Stimulated activated CD4-positive, alpha-beta T cell treated with anti-CD3 and anti-CD28 coated beads, TNF-alpha, amount 100 ng/mL, for 1 hour (primary cell): ENCODE data around the gene TM9SF3.

ENCODE experiments used
- DNase-seq, 3 donors: peaks; one replicate each; pipeline ENCODE4 v3.0.0-alpha.2; 2020; ENCODE audit warnings: low read depth in 3 of 3, low spot score in 1 of 3

Gene TM9SF3

DNA sequence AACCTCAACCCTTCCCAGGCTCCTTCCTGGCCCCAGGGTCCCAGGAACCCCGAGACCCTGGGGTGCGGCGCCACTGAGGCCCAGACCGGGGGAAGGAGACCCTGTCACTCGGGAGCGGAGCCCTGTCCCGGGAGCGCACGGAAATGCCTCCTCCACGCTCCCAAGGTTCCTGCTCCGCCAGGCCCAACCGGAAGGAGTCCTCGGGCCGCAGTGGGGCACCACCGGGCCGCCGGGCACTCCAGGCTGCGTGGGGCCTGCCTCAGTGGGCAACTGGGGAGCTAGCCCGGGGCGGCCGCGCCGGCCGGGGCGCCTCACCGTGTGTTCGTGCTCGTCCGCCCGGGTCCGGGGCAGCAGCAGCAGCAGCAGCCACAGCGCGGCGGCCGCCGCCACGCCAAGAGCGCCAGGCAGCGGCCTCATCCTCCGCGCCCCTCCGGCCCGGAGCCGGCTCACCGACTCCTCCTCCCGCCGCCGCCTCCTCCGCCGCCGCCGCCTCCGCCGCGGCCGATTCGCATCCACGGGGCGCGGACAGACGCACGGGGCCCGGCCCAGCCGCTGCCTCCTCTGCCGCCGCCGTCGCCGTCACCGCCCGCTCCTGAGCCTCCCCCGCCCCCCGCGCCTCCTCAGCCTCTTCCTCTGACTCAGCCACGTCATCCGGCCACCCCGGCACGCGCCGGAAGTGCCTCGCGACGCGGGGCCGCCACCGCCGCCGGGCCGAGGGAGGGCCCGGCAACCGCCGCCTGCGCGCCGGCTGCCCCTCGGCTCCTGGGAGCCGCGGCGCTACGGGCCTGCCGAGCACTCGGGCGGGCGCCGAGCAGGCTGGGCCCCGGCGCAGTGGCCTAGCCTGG is at the start of gene TM9SF3:
TM9SF3 (minus strand) TSS at position 594 of the 845 bp plus-strand sequence; CDS start at position 417, 177 bp downstream.
- peak; percentile 80 to 85 (median 80) for DNase-seq

DNA sequence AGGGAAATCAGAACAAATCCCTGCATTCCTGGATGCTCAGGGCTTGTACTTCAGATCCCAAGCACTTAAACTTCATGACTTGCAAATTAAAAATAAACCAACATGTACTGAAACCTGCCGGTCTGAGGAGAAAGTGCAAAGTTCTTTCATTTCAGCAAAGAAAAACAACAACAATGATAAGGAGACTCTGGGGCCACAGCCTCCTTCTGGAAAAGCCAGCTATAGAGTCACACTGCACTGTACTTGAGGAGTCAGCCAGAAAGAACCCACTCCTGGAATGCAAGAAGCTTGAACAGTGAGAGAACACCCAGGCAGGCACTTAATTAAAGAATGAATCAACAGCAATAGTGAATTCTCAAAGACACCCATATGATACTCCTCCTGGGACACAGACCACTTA is 49.7 kb upstream of the TM9SF3 start:
- no peak for DNase-seq

DNA sequence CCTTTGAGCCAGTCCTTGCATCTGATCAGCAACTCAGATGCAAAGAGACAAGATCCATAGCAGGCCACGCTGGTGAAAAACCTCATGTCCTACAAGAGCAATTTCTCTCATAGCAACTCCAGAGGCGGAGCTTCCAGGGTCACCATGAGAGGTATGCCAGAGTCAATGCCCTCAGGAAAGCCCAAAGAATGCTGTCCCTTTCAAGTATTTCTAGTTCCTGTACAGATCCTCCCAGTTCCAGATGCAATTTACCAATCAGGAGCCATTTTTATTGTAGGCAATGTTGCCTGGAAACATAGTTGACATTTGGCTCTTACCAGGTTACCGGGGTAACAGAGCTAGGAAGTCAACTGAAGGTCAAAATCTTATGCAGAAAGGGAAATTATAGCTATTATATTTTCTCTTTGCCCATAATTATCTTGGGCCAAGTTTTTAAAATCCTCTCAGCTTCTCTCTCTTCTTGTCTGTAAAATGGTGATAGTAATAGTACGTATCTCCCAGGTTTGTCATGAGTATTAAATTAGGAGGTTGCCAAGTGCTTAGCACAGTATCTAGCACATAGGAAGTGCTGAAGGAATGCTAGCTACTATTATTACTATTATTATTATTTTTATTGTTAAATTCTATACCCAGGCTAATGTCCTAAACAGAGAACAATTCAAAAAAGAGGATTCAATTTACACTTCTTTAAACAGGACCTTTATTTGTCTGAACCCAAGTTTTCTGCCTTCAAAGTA is 46.3 kb upstream of the TM9SF3 start:
- no peak for DNase-seq

DNA sequence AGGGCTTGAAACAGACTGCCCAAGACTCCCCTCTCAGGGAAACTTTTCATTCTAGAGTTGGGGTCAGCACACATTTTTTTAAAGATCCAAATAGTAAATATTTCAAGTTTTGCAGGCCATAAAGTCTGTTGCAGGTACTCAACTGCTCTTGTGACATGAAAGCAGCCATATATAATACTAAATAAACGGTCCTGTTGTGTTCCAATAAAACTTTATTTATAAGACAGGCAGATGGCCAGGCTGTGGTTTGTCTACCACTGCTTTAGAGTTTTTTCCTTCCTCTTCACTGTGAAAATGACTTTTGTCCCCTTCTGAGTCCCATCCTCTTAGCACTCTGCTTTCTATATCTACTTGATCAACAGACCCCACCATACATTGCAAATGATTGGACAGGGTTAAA is 40.5 kb upstream of the TM9SF3 start:
- no peak for DNase-seq

DNA sequence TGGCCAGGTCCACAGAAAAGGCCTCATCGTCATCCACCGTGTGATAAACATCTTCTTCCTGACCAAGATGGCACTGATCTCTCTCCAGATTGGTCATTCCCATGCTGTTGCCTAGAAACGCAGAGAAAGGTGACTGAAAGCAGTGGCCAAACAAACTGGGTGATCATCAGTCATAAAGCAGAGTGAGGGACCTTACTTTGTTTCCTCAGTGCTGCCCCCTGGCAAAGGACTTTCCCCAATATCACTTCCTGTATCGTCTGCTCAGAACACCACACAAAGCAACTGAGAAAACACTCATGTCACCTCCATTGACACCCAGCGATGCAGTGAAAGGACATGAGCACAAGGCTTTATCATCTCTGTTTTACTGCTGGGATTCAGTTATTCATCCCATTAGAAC is 40.0 kb upstream of the TM9SF3 start:
- no peak for DNase-seq

DNA sequence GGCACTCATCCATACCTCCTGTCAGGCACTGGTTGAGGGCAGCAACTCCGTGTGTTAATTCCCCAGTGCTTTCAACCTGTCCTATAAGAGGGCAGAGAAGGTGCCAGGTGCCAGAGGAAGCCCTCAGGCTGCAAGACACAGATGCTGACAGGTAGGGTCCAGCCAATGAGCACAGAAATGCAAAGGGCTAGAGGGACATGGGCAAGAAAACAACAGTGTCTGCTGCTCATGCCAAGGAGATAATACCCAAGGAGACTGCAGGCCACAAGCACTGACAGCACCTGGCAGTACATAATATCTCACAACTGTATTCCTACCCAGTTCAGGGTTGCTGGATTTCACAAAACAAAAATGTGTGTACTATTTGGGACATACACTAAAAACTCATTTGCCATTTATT is 38.4 kb upstream of the TM9SF3 start:
- no peak for DNase-seq

DNA sequence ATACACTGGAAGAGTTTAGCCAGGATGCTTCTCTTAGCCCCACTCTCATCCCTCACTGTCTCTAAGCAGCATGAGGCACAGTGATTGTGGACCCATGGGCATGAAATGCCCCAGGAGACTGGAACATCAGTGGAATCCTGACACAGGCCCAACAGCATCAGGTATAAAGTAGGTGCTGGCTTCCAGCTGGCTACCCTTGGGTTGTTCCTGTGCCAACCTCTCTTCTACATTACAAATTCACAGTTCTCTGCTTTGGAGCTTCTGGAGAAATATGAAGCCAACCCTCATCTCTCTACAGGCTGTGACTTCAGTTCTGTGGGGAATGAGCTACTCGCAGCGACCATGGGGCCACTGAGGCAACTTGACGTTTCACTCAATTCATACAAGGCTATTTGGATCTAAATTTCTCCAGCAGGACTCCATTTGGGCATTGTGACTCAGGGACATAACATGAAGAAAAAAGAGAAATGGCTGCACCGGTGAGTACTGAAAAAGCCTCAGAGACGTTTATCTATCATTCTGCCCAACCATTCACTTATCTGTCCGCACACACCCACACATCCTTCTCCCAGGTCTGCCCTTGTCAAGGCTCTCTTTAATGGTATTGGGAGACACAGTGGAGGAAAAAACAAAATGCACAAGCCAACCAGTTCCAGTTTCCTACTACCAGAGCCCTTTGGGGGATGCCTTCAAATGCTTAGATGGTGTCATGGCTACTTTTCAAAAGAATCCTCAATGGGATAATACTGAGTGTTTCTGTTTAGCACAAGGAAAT is 35.4 kb upstream of the TM9SF3 start:
- DNase-seq, result no peak

DNA sequence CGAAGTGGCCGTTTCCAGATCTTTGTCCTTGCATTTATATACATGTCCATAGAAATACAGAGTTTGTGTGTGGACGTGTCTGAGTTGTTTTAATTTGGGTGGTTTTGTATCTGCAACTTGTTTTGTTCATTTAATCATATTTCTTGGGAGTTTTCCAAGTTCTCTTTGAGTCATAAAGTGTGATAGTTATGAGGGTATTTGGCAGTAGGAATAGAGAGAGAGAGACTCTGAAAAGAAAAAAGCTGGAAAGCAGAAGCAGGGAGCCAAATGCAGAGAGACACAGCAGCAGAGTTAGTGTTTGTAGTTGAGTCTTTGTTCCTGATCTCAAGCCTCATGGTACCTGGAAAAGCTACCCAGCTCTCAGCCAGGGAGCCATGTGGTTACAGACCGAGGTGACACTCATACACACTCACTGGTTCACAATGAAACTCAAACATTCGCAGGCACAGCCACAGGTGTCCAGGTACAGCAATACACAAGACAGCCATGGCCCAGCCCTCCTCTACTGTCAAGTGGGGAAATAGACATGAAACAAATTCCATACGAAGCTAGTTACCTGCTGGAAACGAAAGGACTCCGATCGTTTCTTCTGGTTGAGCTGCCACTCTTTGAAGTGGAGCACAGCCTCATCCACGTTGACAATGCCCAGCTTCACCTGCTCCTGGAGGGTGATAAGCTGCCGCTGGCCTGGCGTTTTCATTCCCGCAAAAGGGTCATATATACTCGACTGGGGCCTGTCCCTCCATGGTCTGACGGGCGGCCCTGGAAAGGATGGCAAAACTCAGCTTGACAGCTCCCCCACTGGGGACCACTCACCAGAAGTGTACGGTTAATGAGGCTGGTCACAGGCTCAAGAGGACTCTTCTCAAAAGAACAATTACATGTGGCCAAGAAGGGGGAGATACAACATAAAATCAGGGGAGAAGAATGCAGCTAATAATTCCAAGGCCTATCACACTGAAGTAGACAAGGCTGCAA is 33.3 kb upstream of the TM9SF3 start:
- no peak for DNase-seq

DNA sequence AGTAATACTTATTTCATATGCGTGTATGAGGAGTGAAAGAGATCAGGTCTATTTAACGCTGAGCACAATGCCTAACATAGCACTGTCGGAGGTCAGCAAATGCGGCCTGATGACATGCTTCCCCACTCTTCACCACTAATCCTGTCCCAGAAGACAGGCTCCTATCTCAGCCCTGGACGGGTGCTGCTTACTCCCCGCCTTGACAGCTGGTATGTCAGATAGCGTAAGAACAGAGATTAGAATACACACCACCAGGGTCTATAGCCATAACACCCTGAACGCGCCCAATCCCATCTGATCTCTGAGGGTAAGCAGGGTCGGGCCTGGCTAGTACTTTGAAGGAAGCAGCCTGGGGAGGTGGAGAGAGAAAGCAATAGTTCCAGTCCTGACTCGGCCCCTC is 32.3 kb upstream of the TM9SF3 start:
- no peak for DNase-seq

DNA sequence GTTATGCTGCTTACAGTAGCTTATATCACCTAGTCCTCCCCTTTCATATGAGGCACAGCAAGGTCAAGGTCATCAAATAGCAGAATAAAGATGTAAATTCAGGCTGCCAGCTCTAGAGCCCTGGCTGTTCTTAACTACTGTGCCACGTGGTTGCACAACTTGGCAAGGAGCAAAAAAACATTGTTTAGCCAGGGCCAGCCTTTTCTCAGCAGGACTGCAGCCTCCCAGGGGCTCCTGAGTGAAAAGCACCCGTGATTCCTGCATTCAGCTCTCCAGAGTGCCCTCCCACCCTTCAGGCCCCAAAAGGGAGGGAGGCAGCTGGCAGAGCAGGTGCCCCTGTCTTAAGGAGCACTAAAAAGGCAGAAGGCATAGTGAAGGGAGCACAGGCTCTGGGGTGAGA is 31.8 kb upstream of the TM9SF3 start:
- DNase-seq, result no peak

DNA sequence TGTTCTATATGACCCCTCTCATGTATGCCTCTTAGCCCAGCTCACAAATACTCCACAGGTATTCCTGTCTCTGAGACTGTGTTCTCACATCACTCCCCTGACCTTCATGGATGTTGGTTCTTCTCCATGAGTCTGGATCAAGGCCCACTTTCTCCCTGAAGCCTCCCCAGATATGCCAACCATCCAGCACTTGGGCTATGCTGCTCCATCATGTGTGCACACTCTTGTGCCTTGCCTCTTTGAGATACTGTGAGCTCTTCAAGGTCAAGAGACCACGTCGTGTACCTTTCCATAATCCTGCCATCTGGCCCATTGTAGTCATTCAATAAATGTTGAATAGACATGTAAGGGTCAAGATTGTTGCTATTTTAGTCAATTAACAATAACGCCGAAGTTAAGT is 30.1 kb upstream of the TM9SF3 start:
- DNase-seq, result no peak

DNA sequence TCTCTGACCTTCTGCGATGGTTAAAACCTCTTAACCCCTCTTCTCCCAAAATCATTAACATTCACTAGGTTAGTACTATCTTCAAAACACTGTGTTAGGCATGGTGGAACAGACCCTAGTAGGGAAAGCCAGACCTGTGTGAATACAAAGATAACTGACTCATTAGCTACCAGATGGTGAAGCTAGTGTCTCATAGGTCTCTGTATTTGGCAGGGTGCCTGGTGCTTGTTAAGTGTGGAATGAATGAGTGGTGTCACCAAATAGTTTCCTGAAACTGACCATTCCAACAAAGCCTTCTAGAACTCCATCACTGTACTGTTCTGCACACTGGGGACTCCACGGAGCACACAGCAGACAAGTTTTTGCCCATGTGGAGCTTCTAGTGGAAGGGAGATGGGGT is 27.7 kb upstream of the TM9SF3 start:
- no peak for DNase-seq

DNA sequence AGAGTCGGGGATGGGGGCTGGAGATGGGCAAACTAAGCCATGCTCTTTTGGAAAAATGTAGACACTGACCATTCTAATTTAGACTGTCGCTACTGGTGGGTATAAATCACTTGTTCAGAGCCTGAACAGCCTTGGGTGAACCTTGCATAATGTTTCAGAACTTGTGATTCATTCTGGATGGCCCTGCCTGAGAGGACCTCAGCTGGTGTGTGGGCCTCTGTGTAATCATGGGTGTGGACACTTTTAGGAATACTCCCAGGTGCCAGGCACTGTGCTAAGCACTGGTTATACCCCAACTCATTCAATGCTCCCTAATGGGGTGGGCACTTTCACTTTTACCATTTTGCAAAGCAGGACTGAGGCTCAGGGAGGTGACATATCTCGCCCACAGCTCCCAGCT is 26.8 kb upstream of the TM9SF3 start:
- no peak for DNase-seq

DNA sequence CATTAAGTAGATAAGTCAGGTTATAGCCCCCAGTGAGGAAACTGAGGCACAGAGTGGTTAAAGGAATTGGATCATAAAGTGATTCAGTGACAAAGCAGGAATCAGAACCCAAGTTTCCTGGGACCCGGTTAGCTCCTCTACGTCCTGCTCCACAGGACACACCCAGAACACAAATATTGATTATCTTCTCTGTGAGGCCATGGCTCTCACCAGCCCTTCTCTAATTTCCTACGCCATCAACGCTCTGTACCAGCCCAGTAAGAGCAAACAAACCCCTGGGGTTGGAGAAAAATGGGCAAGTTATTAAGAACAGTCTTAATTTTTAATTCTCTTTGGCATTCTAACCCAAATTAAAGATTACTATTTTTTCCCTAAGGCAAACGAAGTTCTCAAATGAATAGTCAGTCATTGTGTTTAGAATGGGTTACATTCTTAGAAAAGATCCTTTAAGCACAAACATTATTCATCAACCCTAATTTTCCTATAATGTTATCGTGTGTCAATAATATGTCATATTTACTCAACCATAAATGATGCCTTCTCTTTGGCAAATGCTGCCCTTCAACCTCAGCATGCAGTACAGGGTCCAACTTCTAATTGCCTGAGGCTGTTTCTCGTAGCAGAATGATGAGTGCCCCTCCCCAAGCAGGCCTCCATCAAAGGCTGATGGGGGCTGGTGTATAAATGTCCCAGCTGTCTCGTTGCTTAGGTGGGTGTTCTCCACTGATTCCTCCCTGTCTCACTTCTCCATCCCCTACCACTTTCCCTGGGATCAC is 25.4 kb upstream of the TM9SF3 start:
- DNase-seq, result no peak

DNA sequence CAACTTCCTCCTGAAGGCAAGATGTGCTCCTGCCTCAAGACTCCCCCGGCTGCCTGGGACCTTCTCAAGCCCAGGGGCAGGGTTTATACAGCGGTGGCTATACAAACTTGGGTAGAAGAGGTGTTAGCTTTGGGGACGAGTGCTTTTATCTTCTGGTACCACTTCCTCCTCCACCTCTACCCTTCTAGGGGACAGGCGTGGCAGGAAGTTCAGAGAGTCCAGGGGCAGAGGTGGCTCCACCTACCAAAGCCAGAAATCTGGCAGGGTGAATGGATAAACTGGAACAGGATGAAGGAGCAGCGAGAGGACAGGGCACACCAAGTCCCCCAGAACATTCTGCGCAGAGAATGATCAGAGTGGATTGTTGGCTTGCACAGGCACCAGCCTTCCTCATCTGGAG is 24.0 kb upstream of the TM9SF3 start:
- no peak for DNase-seq

DNA sequence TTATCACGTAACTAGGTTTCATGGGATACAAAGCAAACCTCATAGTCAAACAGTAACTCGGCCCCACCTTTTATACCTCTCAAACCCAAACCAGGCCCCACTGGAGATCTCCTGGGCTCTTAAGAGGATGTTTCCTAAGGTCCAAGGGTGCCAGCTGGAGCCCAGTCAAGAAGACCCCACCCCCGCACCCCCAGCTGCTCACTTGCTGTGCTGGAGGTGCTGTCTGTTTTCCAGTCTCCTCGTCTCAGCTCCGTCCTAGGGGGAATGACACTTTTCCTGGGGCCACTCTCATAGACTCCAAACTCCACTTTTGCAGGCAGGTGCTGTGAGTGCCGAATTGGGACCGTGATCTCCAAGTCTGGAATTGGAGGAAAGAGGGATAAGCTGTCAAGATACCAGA is 22.7 kb upstream of the TM9SF3 start:
- no peak for DNase-seq

DNA sequence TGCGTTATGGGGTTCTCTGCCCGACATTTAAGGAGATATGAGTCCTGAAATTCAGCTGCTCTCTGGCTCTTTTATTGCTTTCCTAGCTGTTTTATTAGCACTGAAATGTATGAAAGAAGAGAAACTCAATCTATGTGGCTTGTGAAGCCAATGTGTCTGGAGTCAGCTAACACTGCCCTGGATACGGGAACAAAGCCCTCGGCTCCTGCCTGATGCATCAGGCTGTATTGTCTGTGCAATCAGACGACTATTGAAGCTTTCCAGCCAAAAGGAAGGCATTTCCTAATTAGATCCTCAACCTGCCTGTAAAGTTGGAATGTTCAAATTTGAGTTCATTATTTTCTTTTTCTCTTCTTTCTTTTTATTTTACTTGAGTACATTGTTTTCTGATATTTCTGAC is 22.0 kb upstream of the TM9SF3 start:
- DNase-seq, result no peak

DNA sequence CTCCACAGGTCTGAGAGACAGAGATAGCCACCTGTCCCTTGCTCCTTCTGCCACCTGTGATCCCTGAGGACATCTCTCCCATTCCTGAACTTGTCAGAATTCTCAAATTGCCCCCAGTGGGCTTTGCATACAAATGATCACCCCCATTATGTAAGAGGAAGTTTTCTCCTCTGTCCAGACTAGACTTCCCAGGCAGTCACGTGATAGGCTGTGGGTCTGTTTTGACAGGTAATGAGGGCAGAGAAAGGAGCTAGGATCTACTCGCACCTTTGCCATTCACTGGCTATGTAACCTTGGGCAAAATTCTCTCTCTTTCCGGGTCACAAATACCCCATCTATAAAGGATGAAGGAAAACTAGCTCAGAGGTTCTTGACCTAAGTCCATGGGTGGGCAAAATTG is 21.4 kb upstream of the TM9SF3 start:
- no peak for DNase-seq

DNA sequence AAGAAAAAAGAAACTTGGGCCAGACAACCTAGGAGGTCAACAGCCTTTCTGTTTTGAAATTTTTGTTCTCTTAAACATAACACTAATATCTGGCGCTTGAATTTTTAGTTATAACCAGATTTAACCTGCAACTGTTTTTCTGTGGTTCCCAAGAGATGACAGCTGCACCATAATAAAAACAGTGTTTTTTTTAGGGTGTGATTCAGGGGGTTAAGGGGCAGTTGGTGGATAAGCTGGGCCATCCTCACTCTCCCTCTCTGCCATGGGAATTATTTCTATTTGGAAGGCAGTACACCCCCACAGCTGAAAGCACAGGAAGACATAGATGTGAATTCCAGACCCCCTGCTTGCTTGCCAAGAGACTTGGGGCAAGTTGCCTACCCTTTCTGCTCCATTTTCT is 20.1 kb upstream of the TM9SF3 start:
- no peak for DNase-seq

DNA sequence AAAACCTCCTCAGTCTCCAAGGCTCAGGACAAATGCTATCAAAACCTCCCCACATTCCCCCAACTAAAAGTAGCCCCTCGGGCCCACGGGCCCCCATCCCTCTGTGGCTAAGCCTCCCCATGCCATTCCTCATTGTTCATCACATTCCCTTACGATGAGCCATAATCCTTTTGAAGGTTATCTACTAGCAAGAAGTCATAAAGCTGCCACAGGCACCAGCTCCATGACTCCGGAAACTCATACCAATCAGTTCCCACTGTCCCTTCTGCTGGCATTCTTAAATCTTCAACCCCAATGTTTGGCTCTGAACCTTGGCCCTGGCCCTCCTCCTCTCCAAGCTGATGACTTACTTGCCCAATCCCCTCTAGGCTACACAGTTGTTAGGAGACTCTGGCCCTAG is 19.4 kb upstream of the TM9SF3 start:
- DNase-seq, result no peak
